Stimulated activated naive CD8-positive, alpha-beta T cell treated with anti-CD3 and anti-CD28 coated beads, Interleukin-15, Interleukin-2, amounts not matched to agents 100 U/mL and 50 U/mL, for 24 hours (primary cell): ENCODE measurements around the gene PROSER3.

Experiments used
- ATAC-seq: fragments of 150-1000 bp; cut with Tn5 transposase; one replicate; pipeline ENCODE4 v1.10.0; 2021
- DNase-seq: peaks from one replicate; pipeline ENCODE4 v3.0.0; 2021

PROSER3 gene

DNA sequence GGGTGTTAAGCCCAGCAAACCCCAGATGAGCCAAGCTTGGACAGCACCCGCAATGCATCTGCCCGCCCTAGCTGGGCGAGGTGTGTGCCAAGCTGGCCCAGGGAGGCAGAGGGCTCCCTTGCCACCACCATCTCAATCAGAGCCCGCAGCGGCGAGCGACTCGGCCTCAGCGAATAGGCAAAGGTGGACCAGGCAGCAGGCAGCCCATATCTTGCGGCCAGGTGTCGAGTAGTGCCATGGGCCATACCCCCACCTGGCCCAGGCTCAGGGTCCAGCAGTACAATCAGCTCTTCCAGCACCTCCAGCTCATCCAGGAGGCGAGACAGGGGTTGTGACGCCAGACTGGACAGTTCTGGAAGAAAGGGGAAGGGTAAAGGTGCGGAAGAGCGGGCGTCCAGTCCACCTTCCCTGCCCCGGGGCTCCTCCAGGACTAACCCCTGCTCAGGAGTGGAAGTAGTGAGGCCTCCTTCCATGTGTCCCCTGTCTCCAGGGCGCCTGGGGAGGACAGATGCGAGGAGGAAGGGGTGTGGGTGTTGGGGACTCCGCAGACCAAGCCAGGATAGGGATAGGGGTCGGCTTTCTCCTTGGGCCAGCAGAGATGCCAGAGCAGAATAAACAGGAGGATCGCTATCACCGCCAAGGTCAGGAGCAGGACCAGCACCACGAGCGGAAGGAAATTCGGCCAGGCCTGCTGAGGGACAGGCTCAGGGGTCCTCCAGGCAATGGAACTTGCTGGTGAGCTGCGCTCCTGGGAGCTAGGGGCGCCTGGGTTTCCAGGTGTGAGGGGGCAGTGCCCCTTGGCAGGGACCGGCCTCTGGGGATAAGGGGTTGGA lies 18.5 kb upstream of the PROSER3 start:
- DNase-seq (no peak), ATAC-seq (no peak)

DNA sequence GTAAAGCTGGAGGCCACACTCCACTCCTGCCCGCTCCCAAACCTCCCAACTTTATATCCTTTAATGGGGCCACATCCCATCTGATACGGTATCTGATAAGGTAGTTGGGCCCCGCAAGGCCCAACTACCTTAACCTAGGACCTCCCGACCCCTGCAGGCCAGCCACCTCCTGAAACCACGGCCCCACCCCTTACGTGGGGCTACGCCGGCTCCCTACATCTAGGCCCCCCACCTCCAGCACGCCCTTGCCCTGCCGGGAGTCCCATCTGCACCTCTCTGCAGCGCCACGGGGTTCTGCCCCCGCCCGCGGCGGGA lies 17.9 kb upstream of the PROSER3 start:
- DNase-seq (no peak), ATAC-seq (peak; percentile 10)

DNA sequence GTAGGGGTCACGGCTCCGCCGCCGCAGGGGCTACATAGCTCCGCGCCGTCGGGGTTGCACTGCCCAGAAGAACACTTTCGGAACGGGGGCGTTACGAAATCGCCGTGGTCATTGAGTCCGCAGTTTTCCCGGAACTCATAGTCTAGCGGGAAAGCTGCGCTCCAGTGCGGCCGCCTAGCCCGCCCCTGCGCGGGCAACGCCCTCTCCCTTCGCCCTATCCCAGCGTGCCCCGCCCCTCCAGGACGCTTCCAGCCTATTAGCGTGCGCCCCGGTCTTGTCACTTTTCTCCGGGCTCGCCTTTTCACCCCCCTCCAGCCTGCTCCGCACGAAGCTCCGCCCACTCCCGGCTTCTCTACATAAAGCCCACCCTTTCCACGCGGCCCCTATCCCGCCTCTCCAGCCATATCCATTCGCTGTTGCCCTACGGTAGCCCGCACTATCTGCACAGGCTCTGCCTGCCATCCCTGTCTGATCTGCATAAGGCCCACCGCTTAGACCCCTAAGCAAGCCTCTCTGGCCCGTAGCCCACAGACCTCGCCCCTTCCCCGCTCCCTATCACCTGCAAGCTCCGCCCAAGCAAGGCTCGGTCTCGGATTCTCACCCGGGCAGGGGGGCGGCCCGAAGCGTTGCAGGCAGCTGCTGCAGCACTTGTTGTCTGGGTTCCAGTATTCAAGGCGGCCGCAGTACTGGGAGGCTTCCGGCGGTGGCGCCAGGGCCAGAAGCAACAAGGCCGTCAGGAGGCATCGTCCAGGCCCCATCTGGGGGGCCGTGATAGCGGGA lies 17.4 kb upstream of the PROSER3 start:
- ATAC-seq (peak; percentile 73), DNase-seq (peak; percentile 98)

DNA sequence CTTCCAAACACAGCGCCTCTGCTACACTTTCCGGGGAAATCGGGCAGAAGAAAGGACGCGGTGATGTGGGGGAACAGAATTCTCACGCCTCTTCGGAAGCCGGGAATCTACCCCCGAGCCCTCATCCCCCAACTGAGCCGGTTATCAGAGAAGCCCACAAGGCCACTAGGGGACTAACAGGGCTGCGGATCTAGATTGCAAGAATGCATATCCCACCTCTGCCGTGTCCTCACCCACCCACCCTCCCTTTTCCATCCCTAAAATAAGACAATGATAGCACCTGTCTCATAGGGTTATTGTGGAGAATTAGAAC lies 16.8 kb upstream of the PROSER3 start:
- DNase-seq (no peak), ATAC-seq (no peak)

DNA sequence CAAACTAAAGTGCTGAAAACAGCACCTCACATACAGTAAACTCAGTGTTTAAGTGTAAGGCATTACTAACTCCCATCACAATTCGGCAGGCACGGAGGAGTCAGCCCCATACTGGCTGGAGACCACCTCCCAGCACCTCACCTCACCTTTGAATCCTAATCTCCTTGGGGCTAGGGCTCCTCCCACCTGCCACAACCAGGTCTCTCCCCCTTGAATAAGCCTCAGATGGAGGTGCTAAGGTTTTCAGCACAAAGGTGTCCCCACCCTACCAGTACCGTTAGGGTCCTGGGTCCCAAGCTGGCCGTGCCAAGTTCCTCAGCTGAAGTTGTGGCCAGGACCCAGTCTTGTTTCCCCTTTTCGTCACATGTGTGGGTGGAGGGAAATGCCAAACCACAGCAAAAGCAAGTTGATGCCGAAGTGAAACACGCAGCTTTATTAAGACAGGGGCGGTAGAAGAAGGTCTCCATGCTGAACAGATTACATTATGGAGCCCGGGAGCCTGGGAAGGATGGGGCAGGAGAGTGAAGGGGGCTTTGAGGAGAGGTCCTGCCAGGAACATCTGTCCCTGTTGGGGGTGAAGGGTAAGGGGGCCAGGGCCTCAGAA lies 15.8 kb upstream of the PROSER3 start, which contains the start of gene IGFLR1:
TSS of gene IGFLR1 (minus strand) at position 332 of the 604 bp plus-strand sequence. CDS start 1,272 bp downstream, outside the sequence.
- peak; percentile 3 for ATAC-seq
- DNase-seq, result peak; percentile 86

DNA sequence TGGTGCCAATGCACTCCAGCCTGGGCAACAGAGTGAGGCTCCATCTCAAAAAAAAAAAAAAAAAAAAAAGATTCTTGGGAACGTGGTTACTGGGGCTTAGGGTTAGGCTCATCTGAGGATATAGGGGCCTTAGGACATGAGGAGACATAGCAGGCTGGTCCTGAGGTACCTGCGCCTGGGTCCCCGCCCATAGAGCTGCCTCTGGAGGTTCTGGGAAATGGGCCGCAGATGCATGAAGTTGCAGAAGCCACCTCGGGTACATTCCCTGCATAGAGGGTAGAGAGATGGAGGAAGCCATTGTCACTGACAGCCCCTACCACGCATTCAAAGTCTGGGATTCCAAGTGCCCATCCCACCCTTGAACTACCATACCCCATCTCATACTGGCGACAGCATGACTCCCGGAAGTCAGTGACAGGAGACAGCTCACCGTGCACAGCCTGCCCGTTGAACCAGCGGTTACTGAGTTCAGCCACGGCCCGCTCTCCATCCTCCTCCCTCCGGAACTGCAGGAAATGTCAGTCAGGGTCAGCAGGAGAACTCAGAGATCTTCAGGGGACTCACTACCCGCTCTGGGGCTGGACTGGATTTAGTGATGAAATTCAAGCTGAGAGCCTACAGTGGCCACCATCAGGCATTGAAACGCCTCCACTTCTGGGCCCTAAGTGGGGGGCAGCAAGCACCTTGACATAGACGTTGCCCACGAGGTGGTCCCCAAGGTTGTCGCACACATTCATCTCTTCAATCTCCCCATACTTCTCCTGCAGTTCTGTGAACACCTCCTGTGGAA lies 14.1 kb upstream of the PROSER3 start:
- DNase-seq (peak; percentile 26), ATAC-seq (no peak)

DNA sequence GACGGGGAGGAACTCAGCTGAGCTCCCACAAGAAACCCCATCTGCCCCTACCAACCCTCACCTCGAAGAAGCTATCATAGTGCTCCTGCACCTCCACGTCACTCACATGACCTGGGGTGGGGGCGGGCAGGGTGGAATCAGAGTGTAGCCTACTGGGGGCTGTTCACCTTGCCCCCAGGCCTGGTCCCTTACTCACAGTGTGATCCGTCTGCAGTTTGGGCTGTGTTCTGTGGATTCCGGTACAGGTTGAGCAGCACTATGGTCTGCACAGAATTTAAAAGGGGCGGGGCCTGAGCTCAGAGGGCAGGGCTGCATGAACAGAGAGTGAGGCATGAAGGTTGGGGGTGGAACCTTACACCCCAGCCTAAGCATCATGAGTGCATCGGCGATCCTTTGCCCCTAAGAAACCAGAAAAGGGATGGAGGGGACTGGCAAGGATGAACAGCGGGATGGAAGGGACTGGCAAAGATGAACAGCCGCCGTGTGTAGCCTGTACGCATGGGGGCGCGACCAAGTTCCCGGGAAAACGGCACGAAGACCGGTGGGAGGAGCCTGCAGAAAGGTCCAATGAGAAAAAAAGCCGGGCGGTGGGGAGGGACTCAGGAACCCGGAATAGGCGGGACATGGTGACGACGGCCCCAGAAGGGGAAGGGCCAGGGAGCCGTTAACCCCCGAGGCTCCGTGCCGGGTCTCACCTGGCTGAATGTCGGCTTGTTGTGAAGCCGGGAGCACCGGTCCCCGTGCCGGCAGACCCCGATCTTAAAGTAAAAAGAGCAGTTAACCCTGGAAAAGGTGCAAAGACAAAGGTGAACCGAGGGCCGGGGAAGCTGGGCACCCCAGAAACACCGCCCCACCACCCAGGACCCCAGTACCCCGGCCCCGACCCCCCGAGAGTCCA lies 13.3 kb upstream of the PROSER3 start:
- DNase-seq (peak; percentile 93), ATAC-seq (peak; percentile 53)

DNA sequence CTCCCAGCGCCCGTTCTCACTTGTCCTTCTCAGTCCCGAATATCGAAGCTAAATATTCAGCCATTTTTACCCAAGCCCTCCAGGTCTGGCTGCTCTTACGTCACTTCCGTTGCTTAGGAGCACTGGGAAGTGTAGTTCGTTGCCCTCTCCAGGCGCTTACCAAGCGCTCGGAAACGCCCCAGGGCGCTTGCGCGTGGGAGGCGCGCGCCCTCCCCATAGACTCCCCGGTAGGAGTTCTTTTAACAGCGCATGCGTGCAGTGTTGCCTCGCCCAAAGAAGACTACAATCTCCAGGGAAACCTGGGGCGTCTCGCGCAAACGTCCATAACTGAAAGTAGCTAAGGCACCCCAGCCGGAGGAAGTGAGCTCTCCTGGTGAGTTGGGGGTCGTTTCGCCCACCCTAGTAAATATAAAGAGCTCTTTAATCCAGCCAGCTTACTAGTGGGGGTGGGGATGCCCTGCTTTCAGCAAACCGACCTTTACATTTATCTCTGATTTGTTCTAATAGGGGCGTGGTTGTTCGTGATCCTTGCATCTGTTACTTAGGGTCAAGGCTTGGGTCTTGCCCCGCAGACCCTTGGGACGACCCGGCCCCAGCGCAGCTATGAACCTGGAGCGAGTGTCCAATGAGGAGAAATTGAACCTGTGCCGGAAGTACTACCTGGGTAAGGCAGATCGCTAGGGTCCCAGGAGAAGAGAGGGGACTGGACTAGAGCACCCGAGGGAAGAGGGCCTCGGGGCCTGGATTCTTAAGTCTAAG lies 12.5 kb upstream of the PROSER3 start, which contains the start of the genes PSENEN and U2AF1L4:
TSS of gene PSENEN (plus strand) at position 324 of the 759 bp plus-strand sequence. CDS start at position 604, 280 bp downstream.
TSS of gene U2AF1L4 (minus strand) at position 91 of the 759 bp plus-strand sequence. CDS start at position 64, 27 bp downstream.
- DNase-seq (peak; percentile 95), ATAC-seq (peak; percentile 57)

DNA sequence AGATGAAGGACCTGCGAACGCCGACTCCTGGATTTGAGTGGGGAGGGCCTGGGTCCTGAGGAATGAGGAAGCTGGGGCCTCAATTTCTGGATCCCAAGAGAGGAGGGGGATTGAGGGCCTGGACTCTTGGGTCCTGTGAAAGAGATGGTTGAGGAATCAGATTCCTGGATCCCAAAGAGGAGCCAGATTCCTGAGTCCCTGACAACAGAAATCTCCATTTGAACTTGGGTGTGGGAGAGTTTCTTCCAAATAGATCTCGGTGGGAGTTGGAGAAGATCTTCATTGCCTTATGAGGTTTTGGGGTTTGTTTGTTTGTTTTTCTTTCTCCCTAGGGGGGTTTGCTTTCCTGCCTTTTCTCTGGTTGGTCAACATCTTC lies 11.9 kb upstream of the PROSER3 start:
- DNase-seq, result no peak
- ATAC-seq, result no peak

DNA sequence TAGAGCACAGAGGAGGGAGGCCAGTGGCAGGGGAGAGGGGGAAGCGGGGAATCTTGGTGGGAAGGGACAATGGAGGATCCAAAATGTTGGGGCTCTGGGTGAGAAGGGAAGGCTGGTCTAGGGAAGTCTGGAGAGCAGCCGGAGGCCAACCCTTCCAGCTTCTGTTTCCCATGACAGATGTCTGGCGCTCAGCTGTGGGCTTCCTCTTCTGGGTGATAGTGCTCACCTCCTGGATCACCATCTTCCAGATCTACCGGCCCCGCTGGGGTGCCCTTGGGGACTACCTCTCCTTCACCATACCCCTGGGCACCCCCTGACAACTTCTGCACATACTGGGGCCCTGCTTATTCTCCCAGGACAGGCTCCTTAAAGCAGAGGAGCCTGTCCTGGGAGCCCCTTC lies 11.4 kb upstream of the PROSER3 start:
- DNase-seq (no peak), ATAC-seq (no peak)

DNA sequence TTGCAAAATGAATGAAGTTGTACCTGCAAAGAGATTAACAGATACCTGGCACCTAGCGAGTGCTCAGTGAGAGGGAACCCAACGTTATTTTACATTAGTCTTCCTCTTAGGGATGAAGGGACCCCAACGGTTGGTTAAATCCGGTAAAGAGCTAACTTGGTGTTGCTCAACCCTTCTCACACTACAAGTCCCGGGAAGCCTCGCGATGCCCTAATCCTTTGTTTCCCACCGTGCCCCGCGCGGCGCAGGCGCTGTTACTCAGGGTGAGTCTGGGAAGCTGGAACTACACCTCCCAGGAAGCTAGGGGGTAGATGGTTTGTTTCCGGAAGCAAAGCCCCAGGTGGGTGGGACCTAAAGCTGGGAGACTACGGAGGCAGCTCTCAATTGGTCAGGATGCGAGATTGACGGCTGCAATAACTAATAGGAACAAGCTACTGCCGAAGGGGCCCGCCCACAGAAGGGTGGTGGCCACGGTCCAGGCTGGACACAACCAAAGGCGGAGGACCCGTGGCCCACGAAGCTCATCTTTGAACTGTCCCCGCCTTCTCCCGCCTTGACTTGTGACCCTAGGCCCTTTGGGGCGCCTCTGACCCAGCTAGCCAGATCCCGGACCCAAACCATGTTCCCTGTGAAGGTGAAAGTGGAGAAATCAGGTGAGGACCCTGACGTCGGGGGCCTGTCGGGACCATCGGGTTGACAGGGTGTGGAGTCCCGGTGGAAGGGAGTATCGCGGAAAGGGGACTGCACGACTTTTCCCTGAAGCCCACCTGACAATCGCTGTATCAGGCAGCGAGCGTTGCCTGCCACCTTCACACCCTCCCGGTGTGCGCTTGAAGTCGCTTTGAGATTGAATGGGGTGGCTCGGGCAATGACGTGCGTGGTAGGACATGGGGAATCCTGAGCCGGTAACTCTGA lies 9.6 kb upstream of the PROSER3 start, which contains the start of gene LIN37:
TSS of gene LIN37 (plus strand) at position 471 of the 915 bp plus-strand sequence. CDS start at position 620, 149 bp downstream.
- ATAC-seq (peak; percentile 83), DNase-seq (peak; percentile 98)

DNA sequence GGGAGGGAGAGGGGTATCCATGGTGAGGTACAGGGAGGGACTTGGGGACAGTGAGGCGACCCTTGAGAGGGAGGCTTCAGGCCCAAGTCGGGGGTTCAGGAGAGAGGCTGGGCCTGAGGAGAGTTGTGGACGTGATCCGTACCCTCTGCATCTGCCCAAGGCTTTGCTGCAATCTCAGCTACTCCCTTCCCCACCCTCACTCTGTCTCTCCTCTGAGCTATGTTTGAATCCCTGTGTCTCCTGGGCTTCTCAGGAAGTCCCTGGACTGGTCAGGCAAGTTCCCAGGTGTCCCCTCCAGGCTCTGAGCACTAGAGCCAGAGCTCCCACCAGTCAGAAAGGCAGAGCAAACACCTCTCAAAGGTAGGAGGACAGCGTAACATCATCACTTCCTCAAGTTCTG lies 7.8 kb upstream of the PROSER3 start:
- DNase-seq (no peak), ATAC-seq (no peak)

DNA sequence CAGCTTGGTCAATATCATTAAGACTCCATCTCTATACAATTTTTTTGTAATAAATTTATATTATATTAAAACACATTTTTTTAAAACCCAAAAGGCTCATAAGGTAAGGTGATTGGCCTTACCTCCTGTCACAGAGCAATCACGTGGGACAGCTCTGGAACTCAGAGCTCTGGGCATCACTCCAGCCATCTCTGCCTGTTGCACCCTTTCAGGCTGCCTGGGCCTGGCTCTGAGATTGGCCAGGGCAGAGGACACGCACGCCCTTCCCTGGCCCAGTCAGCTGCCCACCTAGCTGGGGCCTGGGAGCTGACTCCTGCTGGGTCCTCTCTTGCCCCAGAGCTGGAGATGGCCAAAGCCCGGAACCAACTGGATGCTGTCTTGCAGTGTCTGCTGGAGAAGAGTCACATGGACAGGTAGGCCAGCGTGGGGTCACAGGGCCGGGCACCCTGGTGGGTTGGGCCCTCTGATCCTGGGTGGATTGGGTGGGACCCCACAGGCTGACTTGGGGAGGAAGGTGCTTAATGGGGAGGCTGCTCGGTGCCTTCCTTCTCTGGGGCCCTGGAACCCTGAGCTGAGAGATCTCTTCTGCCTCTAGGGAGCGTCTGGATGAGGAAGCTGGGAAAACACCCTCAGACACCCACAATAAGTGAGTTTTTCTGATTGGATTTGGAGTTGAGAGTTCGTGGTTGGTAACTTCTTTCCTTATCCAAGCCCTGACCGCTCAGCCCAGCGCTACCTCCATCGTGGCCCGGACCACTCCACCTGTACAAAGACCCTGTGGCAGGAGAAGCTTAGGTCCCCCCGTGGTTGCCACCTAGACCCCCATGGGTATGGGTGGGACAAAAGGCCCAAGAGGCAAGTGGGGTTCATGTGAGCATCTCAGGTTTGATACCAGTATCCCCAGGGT lies 5.9 kb upstream of the PROSER3 start:
- no peak for DNase-seq
- ATAC-seq, result no peak

DNA sequence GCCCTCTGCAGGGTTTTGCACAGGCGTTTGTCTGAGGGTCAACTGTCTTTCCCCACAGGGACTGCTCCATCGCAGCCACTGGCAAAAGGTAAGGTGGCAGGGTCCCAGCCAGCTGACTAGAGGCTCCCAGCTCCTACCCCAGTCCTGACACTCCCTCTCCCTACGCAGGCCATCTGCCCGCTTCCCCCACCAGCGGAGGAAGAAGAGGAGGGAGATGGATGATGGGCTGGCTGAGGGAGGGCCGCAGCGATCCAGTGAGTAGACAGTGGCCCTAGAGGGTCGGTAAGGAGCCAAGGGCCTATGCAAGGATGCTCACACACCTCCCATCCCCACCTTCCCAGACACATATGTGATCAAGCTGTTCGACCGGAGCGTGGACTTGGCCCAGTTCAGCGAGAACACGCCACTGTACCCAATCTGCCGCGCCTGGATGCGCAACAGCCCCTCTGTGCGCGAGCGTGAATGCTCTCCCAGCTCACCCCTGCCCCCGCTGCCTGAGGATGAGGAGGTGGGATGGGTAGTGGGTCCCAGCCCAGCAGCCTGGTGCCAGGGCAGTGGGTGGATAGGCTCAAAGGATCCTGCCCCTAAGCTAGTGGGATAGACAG lies 5.1 kb upstream of the PROSER3 start:
- no peak for DNase-seq
- ATAC-seq, result no peak

DNA sequence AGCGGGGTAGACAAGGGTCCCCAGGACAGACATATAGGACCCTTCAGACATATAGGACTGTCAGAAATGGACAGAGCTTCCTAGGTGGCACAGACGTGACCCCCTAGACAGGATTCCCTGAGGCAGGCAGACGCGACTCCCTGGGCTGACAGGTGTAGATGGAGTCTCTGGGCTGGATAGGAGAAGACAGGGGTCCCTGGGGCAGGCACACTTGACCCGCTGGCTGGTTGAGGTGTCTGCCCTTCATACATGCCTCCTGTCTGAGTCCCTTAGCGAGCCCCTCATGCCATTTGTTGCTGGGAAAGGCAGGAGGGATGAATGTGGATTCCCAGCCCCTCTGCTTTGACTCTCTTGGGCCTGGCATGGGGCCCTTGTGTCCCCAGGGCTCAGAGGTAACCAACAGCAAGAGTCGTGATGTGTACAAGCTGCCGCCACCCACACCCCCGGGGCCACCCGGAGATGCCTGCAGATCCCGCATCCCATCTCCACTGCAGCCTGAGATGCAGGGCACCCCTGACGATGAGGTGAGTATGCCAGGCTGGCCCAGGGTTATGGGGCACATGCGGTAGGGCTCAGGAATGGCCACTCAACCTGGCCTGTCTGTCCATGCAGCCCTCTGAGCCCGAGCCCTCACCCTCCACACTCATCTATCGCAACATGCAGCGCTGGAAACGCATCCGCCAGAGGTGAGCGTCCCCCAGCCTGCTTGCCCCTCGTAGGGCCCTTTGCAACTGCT lies 4.2 kb upstream of the PROSER3 start:
- no peak for DNase-seq
- no peak for ATAC-seq

DNA sequence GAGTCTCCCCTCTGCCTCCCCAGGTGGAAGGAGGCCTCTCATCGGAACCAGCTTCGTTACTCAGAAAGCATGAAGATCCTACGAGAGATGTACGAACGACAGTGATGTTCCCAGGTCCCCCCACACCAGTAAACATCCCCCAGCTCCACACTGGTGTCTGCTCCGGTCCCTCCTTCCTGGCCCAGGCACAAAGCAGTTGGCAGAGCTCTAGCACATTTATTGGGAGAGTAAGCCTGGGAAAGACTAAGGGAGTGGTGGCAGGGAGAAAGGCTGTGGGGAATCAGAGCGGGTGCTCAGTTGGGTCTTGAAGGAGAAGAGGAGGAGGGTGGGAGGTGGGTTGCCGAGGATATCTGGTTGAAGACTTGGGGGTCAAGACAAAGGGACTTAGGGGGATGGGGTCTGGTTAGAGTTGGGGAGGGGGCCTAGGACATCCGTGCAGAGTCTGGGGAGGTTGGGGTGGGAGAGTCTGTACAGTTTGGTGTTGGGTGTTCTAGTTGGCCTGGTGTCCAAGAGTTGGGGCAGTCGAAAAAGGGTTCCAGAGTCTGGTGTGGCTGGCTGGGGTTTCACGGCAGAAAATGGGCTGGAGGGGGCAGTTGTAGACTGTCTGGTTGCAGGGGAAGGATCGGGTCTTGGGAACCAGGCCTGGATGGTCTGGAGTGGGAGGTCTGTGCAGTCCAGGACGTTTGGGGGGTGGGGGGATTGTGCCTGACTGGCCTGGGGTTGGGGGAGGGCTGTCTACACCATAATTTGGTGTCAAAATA lies 3.4 kb upstream of the PROSER3 start:
- DNase-seq, result no peak
- ATAC-seq, result no peak
